ENCODE data around the gene ZNF124. TPM values are rescaled to one million over a fixed set of nuclear protein-coding genes. Genes with fewer than 3 reads are reported as not detected.

Gene ZNF124
- total RNA-seq, 4 donors from 2014 or later, result 21.1 to 66.0 (median 34.7) TPM

- Histone ChIP-seq H3K27ac (no peak overlapping the region), H3K9me3 (no peaks in the 10 kb centered on the region), H3K27me3 (no peaks in the 10 kb centered on the region), H3K4me1 (peaks cover 0 to 13% (median 6%) of the 10 kb centered on the region in 4 donors), H3K4me3 (no peak overlapping the region), H3K36me3 (no peaks in the 10 kb centered on the region)
- DNase-seq, result no peak
- no peak for TF ChIP-seq POLR2A (IDR thresholded peaks at IDR 0.05)
- TF ChIP-seq CTCF (IDR thresholded peaks at IDR 0.05), result no peak
These were observed 58.0 kb downstream of the ZNF124 start for GRCh38 chr1:247113733-247114271.

GRCh38 chr1:247113094-247113497, 58.7 kb downstream of the ZNF124 start:
- TF ChIP-seq CTCF (IDR thresholded peaks at IDR 0.05) (no peak), POLR2A (IDR thresholded peaks at IDR 0.05) (no peak)
- DNase-seq, result no peak
- Histone ChIP-seq H3K27me3 (no peaks in the 10 kb centered on the region), H3K4me3 (no peak overlapping the region), H3K9me3 (no peaks in the 10 kb centered on the region), H3K4me1 (peaks cover 0 to 13% (median 6%) of the 10 kb centered on the region in 4 donors), H3K27ac (no peak overlapping the region), H3K36me3 (no peaks in the 10 kb centered on the region)

- no peak for DNase-seq
- Histone ChIP-seq H3K4me1 (peaks cover 0 to 13% (median 6%) of the 10 kb centered on the region in 4 donors), H3K9me3 (no peaks in the 10 kb centered on the region), H3K36me3 (no peaks in the 10 kb centered on the region), H3K27ac (peak overlapping the region in 2 of 4 donors; percentile 75 to 80), H3K4me3 (peak overlapping the region; percentile 47 to 82 (median 66)), H3K27me3 (no peaks in the 10 kb centered on the region)
- TF ChIP-seq POLR2A (IDR thresholded peaks at IDR 0.05) (no peak), CTCF (IDR thresholded peaks at IDR 0.05) (no peak)
These were observed 59.4 kb downstream of the ZNF124 start for GRCh38 chr1:247112479-247112781.

GRCh38 chr1:247111700-247112478, 59.9 kb downstream of the ZNF124 start:
- Histone ChIP-seq H3K4me3 (peak overlapping the region; percentile 47 to 82 (median 66)), H3K27me3 (no peaks in the 10 kb centered on the region), H3K27ac (peak overlapping the region; percentile 11 to 80 (median 70)), H3K4me1 (peaks cover 0 to 13% (median 6%) of the 10 kb centered on the region in 4 donors), H3K36me3 (no peaks in the 10 kb centered on the region), H3K9me3 (no peaks in the 10 kb centered on the region)
- TF ChIP-seq CTCF (IDR thresholded peaks at IDR 0.05), result no peak
- TF ChIP-seq POLR2A (IDR thresholded peaks at IDR 0.05), result no peak
- DNase-seq, result peak in 2 of 3 donors; percentile 67 to 68

GRCh38 chr1:247111259-247111699, 60.5 kb downstream of the ZNF124 start:
- Histone ChIP-seq H3K27me3 (no peaks in the 10 kb centered on the region), H3K9me3 (no peaks in the 10 kb centered on the region), H3K4me3 (peak overlapping the region; percentile 47 to 82 (median 66)), H3K36me3 (no peaks in the 10 kb centered on the region), H3K4me1 (peaks cover 0 to 13% (median 6%) of the 10 kb centered on the region in 4 donors), H3K27ac (peak overlapping the region; percentile 11 to 80 (median 70))
- TF ChIP-seq POLR2A (IDR thresholded peaks at IDR 0.05) (no peak), CTCF (IDR thresholded peaks at IDR 0.05) (no peak)
- DNase-seq, result no peak

Data from Peyer's patch (tissue), 4 donors.